Measurements from ENCODE around the gene RAF1.
"Not testable (repeated sequence)": the region's sequence is repeated elsewhere in the genome, so short reads cannot be mapped to it uniquely, and the experiment has no call there.

RAF1 gene

DNA sequence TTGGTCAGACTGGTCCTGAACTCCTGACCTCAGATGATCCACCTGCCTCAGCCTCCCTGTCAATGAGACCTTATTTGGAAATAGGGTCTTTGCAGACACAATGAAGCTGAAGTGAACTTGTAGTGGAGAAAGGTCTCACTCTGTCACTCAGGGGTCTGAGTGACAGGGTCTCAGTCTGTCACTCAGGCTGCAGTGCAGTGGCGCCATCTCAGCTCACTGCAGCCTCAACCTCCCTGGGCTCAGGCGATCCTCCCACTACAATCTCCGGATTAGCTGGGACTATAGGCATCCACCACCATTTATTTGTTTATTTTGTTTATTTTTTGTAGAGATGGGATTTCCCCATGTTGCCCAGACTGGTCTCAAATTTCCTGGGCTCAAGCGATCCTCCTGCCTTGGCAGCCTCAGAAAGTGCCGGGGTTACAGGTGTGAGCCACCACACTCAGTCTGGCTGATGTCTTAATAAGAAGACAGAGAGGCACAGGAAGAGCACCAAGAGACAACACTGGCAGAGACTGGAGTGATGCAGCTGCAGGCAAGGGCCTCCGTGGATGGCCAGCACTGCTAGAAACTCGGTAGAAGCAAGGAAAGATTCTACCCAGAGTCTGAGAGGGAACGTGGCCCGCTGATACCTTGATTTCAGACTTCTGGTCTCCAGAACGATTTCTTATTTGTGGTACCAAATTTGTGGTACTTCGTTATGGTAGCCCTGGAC is 26.2 kb upstream of the RAF1 start:
- no peaks in the 10 kb centered on the region for H3K9me3 ChIP-seq (ENCODE audit: control insufficient read depth, insufficient read depth, low read length)
- H3K9ac ChIP-seq (ENCODE audit: low read depth, low read length) = no peak overlapping the region
- no peaks in the 10 kb centered on the region for H3K36me3 ChIP-seq (ENCODE audit: insufficient read depth, low read length)
- peaks cover 10% of the 10 kb centered on the region; the same call in 1 of the 2 replicates for H3K4me1 ChIP-seq (ENCODE audit: insufficient read depth, low read length)

DNA sequence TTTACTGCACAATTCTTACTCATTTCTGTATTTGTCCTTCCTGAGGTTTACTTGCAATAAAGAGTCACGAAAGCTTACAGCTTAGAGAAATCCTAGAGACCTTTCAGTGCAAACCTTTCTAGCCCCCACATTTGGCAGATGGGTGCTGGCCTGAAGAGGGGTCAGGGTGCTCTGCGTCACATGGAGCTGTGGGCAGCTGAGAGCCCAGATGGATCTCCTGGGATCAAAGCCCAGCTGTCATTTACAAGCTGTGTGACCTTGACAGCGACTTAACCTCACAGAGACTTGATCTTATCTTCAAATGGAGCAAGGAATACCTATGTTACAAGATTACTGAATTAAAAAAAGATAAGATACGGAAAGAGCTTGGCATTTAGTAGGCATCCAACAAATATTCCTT is 24.0 kb upstream of the RAF1 start:
- Histone ChIP-seq H3K9me3 (ENCODE audit: control insufficient read depth, insufficient read depth, low read length) (no peaks in the 10 kb centered on the region), H3K36me3 (ENCODE audit: insufficient read depth, low read length) (no peaks in the 10 kb centered on the region), H3K4me1 (ENCODE audit: insufficient read depth, low read length) (0 out of 2 replicates have a peak, but pooled peaks cover 3% of the 10 kb centered on the region), H3K9ac (ENCODE audit: low read depth, low read length) (no peak overlapping the region)

DNA sequence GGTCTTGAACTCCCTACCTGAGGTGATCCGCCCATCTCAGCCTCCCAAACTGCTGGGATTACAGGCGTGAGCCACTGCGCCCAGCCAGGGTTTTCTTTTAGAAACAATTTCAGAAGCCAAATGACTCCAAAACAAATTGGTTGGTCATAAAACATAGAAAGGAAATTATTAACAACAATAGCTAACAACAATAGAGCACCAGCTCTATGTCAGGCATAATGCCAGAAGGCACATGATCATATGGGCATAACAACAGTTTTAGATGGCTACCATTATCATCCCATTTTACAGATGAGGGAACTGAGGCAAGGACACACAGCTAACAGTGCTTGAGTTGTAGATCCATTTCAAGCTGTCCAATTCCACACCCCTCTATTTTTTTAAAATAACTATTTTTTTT is 22.2 kb upstream of the RAF1 start:
- H3K9ac ChIP-seq (ENCODE audit: low read depth, low read length) = no peak overlapping the region
- no peaks in the 10 kb centered on the region for H3K36me3 ChIP-seq (ENCODE audit: insufficient read depth, low read length)
- no peaks in the 10 kb centered on the region for H3K9me3 ChIP-seq (ENCODE audit: control insufficient read depth, insufficient read depth, low read length)
- H3K4me1 ChIP-seq (ENCODE audit: insufficient read depth, low read length) = no peaks in the 10 kb centered on the region; the same call in 1 of the 2 replicates

DNA sequence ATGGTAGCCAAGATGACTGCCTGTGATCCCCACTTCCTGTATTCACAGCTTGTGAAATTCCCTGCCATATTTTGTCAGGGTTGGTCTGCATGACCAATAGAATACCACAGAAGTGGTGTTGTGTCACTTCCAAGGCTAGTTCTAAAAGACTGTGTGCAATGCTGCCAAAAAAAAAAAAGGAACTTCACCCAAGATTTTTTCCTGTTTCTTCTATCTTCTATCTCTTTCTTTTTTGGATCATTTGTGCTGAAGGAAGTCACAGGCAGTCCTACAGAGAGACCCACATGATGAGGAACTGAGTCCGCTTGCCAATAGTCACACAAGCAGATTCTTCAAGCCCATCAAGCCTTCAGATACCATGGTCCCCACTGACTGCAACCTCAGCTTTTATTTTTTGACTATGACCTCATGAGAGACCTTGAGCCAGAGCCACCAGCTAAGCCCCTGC is 18.1 kb upstream of the RAF1 start:
- Histone ChIP-seq H3K9ac (ENCODE audit: low read depth, low read length) (no peak overlapping the region), H3K36me3 (ENCODE audit: insufficient read depth, low read length) (no peaks in the 10 kb centered on the region), H3K4me1 (ENCODE audit: insufficient read depth, low read length) (peaks cover 14% of the 10 kb centered on the region; the same call in 1 of the 2 replicates), H3K9me3 (ENCODE audit: control insufficient read depth, insufficient read depth, low read length) (no peaks in the 10 kb centered on the region)

DNA sequence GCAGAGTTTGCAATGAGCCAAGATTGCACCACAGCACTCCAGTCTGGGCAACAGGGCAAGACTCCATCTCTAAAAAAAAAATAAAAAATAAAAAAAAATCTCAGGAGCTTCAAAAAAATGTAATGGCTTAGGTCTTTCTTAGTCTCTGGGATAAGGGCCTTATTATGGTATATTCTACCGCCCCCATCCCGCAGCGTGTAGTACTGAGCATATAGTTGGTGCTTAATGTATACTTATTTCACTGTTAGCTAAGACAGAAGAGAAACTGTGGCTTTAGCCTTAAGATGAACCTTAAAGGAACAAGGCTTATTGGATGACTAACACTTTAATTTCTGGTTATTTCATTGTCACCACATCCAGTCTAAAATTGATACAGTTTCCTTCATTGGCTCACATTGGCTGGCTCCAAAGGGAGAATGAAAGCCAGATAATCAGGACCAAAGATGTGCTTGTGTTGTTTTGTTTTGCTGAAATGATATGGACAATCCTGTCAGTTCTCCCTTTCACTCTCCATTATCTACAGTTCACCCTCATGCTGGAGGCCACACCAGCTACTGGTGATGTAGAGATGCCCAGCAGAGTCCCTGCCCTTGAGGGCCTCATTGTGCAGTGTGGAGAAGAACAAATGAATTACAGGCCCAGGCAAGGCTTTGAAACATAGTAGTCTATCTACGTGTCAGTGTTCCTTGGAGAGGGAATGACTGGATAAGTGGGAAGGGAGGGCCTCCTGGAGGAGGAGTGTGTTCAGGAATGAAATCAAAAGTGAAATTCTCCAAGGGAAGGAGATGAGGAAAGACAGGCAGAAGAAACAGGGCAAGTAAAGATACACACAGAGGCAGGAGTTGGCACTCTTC is 17.4 kb upstream of the RAF1 start:
- Histone ChIP-seq H3K36me3 (ENCODE audit: insufficient read depth, low read length) (no peaks in the 10 kb centered on the region), H3K9ac (ENCODE audit: low read depth, low read length) (no peak overlapping the region), H3K9me3 (ENCODE audit: control insufficient read depth, insufficient read depth, low read length) (no peaks in the 10 kb centered on the region), H3K4me1 (ENCODE audit: insufficient read depth, low read length) (peaks cover 14% of the 10 kb centered on the region; the same call in 1 of the 2 replicates)

DNA sequence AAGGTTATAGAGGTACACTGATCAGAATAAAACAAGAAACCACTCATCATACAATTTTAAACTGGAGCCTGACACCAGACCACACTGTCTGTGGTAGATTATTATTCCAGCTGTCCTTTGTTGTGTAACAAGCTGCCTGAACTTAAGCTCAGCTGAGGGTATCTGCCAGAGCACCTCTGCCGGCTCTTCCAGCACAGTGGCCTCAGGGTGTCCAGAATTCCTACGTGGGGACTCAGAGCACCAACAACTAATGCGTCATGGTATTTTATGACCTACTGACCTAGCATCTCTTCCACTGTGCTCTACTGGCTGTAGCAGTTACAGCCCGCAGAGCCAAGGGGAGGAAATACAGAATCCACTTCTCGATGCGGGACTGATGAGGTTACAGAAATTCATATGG is 15.6 kb upstream of the RAF1 start:
- Histone ChIP-seq H3K36me3 (ENCODE audit: insufficient read depth, low read length) (no peaks in the 10 kb centered on the region), H3K4me1 (ENCODE audit: insufficient read depth, low read length) (peaks cover 22% of the 10 kb centered on the region; the same call in 1 of the 2 replicates), H3K9ac (ENCODE audit: low read depth, low read length) (no peak overlapping the region), H3K9me3 (ENCODE audit: control insufficient read depth, insufficient read depth, low read length) (no peaks in the 10 kb centered on the region)

DNA sequence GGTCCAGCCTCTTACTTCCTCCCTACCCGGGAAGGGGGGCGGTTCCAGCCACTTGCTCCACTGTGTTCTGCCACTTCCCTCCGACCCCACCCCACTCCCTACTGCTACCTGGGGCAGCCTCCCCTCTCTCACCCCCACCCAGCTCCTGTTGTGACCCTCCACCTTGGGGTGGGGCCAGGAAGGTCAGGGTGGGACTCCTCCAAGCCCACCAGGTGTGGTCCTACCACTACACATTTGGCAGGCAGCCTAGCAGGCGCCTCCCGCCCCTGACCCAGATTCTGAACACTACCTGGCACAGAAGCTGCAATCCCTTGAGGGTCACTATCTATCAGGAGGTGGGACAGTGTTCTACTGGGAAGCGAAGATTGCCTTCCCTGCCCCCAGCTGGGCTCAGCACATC is 13.7 kb upstream of the RAF1 start:
- no peaks in the 10 kb centered on the region for H3K36me3 ChIP-seq (ENCODE audit: insufficient read depth, low read length)
- H3K9ac ChIP-seq (ENCODE audit: low read depth, low read length) = no peak overlapping the region

DNA sequence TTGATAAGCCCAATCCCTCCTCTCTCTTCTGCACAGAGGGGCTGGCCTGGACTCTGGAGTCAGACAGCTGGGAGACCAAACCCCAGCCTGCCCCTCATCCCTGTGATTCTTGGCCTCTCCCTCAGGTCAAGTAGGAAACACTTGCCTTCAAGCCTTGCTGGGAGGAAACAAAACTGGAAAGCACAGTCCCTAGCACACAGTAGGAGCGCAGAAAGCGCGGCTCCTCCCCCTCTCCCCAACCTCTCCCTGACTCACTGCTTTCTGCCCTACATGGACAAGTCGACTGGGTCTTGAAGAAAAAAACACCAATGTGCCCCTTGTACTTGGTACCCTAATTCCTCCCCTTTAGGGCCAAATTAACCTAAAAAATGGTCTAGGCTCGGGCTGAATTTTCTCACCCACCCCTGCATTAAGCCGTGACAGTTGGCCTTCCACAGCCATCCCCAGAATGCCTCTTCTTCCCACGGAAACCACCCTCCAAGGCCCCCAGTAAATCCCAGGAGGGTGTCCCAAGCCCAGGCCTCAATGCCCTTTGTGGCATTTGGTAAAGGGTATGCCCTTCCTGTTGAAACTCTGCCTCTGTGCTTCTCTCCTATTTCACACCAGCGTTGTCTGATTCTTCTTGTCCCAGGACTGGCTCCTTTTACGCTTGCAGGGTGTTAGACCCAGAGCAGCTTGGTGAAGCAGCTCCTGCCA is 11.3 kb upstream of the RAF1 start:
- Histone ChIP-seq H3K36me3 (ENCODE audit: insufficient read depth, low read length) (no peaks in the 10 kb centered on the region), H3K9me3 (ENCODE audit: control insufficient read depth, insufficient read depth, low read length) (no peaks in the 10 kb centered on the region), H3K4me1 (ENCODE audit: insufficient read depth, low read length) (peaks cover 45% of the 10 kb centered on the region), H3K9ac (ENCODE audit: low read depth, low read length) (no peak overlapping the region)

More for the DNA sequence above, 13.7 kb upstream of the RAF1 start:
- no peaks in the 10 kb centered on the region for H3K9me3 ChIP-seq (ENCODE audit: control insufficient read depth, insufficient read depth, low read length)
- peaks cover 28% of the 10 kb centered on the region for H3K4me1 ChIP-seq (ENCODE audit: insufficient read depth, low read length)

DNA sequence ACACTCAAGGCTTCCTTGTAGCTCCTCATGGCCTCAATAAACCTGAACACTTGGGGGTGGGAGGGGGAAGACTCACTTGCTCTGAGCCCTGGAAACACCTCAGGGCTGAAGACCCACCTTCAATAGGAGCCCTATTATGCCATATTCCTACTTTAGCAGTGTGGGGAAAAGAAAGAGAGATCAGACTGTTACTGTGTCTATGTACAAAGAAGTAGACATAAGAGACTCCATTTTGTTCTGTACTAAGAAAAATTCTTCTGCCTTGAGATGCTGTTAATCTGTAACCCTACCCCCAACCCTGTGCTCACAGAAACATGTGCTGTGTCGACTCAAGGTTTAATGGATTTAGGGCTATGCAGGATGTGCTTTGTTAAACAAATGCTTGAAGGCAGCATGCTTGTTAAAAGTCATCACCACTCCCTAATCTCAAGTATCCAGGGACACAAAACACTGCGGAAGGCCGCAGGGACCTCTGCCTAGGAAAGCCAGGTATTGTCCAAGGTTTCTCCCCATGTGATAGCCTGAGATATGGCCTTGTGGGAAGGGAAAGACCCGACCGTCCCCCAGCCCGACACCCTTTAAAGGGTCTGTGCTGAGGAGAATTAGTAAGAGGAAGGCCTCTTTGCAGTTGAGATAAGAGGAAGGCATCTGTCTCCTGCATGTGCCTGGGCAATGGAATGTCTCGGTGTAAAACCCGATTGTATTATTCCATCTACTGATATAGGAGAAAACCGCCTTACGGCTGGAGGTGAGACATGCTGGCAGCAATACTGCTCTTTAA is 10.2 kb upstream of the RAF1 start:
- not testable (repeated sequence) for H3K36me3 ChIP-seq (ENCODE audit: insufficient read depth, low read length); H3K9me3 ChIP-seq (ENCODE audit: control insufficient read depth, insufficient read depth, low read length)
- peak overlapping the region; percentile 3; the same call in 1 of the 2 replicates for H3K9ac ChIP-seq (ENCODE audit: low read depth, low read length)
- H3K4me1 ChIP-seq (ENCODE audit: insufficient read depth, low read length) = peaks cover 39% of the 10 kb centered on the region

DNA sequence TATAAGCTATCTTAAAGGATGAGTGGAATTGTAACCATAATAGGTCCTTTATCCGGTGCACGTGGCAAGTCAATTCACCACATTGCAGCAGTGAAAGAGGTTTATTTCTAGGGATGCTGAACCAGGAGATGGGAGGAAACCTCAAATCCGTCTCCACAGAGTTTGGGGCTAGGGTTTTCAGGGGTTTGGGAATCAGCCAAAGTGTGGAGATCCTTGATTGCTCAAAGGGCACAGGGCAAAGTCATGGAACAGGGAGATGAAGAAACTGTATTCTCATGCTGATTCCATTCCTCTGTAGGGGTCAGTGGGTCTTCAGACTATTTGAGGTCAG is 7.2 kb upstream of the RAF1 start:
- Histone ChIP-seq H3K9ac (ENCODE audit: low read depth, low read length) (no peak overlapping the region), H3K36me3 (ENCODE audit: insufficient read depth, low read length) (no peaks in the 10 kb centered on the region), H3K9me3 (ENCODE audit: control insufficient read depth, insufficient read depth, low read length) (no peaks in the 10 kb centered on the region), H3K4me1 (ENCODE audit: insufficient read depth, low read length) (peaks cover 30% of the 10 kb centered on the region)

DNA sequence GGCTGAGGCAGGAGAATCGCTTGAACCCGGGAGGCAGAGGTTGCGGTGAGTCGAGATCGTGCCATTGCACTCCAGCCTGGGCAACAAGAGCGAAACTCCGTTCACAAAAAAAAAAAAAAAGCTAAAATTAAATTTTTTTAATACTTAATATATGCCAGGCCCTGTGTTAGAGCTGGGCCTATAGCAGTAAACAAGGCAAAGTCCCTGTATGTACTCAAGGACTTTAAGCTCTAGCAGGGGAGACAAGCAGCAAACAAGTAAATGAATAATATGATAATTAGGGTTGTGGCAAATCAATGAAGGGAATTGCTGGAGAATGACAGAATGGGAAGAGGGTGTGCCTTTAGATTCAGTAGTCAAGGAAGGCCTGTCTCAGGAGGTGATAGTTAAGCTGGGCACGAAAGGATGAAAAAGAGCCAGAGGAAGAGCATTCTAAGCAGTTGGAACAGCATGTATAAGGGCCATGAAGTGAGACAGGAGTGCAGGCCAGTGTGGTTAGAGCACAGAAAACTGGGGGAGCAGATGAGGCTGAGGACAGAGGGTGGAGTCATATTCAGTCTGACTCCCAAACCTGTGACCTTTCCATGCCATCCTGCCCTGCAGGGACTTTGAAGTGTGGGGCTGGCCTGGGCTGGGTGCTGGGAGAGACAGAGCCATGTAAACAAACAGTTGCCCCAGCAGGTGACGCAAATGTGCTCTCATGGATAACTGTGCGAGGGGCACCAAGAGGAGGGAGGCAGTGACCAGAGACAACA is 6.6 kb upstream of the RAF1 start:
- H3K9me3 ChIP-seq (ENCODE audit: control insufficient read depth, insufficient read depth, low read length) = no peaks in the 10 kb centered on the region
- H3K4me1 ChIP-seq (ENCODE audit: insufficient read depth, low read length) = peaks cover 29% of the 10 kb centered on the region
- no peaks in the 10 kb centered on the region for H3K36me3 ChIP-seq (ENCODE audit: insufficient read depth, low read length)
- no peak overlapping the region for H3K9ac ChIP-seq (ENCODE audit: low read depth, low read length)

DNA sequence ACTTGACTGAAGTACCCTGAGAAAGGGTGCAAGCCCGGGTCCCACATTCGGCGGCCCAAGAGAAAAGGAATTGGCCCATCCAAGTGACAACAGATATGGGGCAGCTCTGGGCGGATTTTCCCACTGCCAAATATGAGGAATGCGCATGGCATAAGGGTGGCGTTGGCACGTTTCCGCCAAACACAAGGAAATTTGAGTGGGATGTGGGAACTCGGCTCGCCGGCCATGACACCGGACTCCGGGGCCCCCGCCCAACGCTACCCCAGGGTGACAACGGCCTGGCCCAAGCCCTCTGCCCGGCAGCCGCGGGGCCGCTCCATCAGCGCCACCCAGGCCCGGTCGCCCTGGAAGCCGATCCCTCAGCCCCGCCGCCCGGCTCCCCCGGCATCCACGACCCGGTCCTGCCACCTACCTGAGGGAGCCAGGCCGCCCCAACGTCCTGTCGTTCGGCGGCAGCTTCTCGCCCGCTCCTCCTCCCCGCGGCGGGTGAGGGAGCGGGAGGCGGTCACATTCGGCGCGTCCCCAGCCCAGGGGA is 449 bp downstream of the RAF1 start:
- peak overlapping the region; percentile 99 for H3K9ac ChIP-seq (ENCODE audit: low read depth, low read length)
- H3K4me1 ChIP-seq (ENCODE audit: insufficient read depth, low read length) = peaks cover 18% of the 10 kb centered on the region; the same call in 1 of the 2 replicates

More for the DNA sequence above, 449 bp downstream of the RAF1 start:
- Histone ChIP-seq H3K36me3 (ENCODE audit: insufficient read depth, low read length) (no peaks in the 10 kb centered on the region), H3K9me3 (ENCODE audit: control insufficient read depth, insufficient read depth, low read length) (no peaks in the 10 kb centered on the region)

Measured in ES-I3 (cell line).